ENCODE measurements around the gene FAHD2B. TPM values are rescaled to one million over a fixed set of nuclear protein-coding genes. Genes with fewer than 3 reads are reported as not detected.

Gene FAHD2B
- total and polyA plus RNA-seq, 2 of the 13 experiments (the other 11 are each of a cell fraction or from before 2014, with no cell fraction given) = 6.4 to 6.7 TPM

DNA sequence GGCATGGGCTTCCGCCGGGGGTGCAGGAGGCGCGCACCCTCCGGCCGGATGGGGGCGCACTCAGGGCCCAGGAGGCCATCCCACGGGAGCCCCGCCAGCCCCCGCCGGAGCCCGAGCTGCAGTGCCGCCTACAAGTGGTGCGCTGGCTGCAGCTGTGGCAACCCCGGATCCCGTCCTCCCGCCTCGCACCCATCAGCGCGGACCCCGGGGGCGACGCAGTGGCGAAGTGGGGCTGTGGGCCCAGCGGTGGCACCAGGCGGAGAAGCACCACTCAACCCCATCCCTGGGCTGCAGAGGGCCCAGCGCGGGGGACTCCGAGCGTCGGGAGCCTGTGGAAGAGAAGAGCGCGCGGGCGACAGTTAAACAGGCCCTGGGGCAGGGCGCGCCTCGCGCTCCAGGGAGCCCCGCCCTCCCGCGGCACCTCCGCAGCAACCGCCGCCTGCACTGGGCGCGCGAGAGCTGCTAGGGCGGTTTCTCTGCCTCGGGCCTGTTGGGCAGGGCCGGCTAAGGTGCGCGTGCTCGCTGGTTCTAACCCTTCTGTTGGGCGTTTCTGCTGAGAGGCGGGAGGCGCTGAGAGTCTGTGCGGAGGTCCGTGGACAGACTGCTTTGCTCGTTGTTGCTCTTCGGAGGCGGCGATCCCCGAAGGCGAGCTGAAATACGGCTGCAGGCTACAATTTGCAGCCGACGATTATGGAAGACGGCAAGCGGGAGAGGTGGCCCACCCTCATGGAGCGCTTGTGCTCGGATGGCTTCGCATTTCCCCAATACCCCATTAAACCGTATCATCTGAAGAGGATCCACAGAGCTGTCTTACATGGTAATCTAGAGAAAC, 18.6 kb upstream of the FAHD2B start, which contains the start of gene ANKRD36 (continued):
- TF ChIP-seq, protein P1, sequence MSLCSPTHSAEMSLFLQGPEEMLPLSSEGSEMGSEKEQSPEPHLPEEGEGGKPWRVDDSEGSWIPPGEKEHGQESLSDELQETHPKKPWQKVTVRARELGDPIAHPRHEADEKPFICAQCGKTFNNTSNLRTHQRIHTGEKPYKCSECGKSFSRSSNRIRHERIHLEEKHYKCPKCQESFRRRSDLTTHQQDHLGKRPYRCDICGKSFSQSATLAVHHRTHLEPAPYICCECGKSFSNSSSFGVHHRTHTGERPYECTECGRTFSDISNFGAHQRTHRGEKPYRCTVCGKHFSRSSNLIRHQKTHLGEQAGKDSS (CRISPR knock-in tag; IDR thresholded peaks at IDR 0.05; ENCODE audit: borderline replicate concordance, low read depth) = peak; percentile 73; the same call in 1 of the 2 replicates
- TF ChIP-seq ZNF569 (CRISPR knock-in tag; IDR thresholded peaks at IDR 0.05; ENCODE audit: borderline replicate concordance) = peak; percentile 52; the same call in 1 of the 2 replicates
- peak; percentile 85 for TF ChIP-seq KDM2A (CRISPR knock-in tag; IDR thresholded peaks at IDR 0.05; ENCODE audit: borderline replicate concordance, low read depth)
- TF ChIP-seq, protein P2, sequence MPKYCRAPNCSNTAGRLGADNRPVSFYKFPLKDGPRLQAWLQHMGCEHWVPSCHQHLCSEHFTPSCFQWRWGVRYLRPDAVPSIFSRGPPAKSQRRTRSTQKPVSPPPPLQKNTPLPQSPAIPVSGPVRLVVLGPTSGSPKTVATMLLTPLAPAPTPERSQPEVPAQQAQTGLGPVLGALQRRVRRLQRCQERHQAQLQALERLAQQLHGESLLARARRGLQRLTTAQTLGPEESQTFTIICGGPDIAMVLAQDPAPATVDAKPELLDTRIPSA (CRISPR knock-in tag; IDR thresholded peaks at IDR 0.05; ENCODE audit: borderline replicate concordance) = peak; percentile 59; the same call in 1 of the 2 replicates
- TF ChIP-seq BATF2 (CRISPR knock-in tag; IDR thresholded peaks at IDR 0.05) = peak; percentile 92; the same call in 1 of the 2 replicates
- peak; percentile 38; the same call in 1 of the 2 replicates for TF ChIP-seq ETV5 (CRISPR knock-in tag; IDR thresholded peaks at IDR 0.05; ENCODE audit: borderline replicate concordance)
- TF ChIP-seq KLF15 (CRISPR knock-in tag; IDR thresholded peaks at IDR 0.05; ENCODE audit: borderline replicate concordance) = peak; percentile 93; the same call in 1 of the 2 replicates
- peak; percentile 68 for TF ChIP-seq MAX (IDR thresholded peaks at IDR 0.05)
- peak; percentile 61; the same call in 1 of the 2 replicates for TF ChIP-seq ZBTB43 (CRISPR knock-in tag; conservative IDR thresholded peaks at IDR 0.05)
- TF ChIP-seq SPEN (CRISPR knock-in tag; IDR thresholded peaks at IDR 0.05; ENCODE audit: low read depth) = peak; percentile 61; the same call in 1 of the 2 replicates
- TF ChIP-seq ZBTB7B (CRISPR knock-in tag; IDR thresholded peaks at IDR 0.05) = peak; percentile 18; the same call in 1 of the 2 replicates
- TF ChIP-seq CSRNP1 (CRISPR knock-in tag; IDR thresholded peaks at IDR 0.05) = peak; percentile 97
- 0 out of 2 replicates have a peak, but pooled peaks have one; percentile 33 for TF ChIP-seq AKAP8 (CRISPR knock-in tag; IDR thresholded peaks at IDR 0.05)
- TF ChIP-seq, protein P3, sequence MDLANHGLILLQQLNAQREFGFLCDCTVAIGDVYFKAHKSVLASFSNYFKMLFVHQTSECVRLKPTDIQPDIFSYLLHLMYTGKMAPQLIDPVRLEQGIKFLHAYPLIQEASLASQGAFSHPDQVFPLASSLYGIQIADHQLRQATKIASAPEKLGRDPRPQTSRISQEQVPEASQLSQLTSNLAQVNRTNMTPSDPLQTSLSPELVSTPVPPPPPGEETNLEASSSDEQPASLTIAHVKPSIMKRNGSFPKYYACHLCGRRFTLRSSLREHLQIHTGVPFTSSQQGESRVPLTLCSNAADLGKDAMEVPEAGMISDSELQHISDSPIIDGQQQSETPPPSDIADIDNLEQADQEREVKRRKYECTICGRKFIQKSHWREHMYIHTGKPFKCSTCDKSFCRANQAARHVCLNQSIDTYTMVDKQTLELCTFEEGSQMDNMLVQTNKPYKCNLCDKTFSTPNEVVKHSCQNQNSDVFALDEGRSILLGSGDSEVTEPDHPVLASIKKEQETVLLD (CRISPR knock-in tag; IDR thresholded peaks at IDR 0.05; ENCODE audit: low read depth) = peak; percentile 69; the same call in 1 of the 2 replicates
- peak; percentile 55; the same call in 1 of the 2 replicates for TF ChIP-seq CSRNP2 (CRISPR knock-in tag; conservative IDR thresholded peaks at IDR 0.05; ENCODE audit: low read depth)
- 0 out of 2 replicates have a peak, but pooled peaks have one; percentile 23 for TF ChIP-seq STAT5B (CRISPR knock-in tag; IDR thresholded peaks at IDR 0.05)
- peak; percentile 26; the same call in 1 of the 2 replicates for TF ChIP-seq ZNF619 (CRISPR knock-in tag; IDR thresholded peaks at IDR 0.05)

Data from HepG2 (cell line).